HFF-Myc (cell line): ENCODE data around the gene SLC43A1.

Experiments
- DNase-seq: peaks from one replicate; pipeline ENCODE4 v3.0.0-alpha.2; 2011; ENCODE audit warnings: low read depth; ENCODE audit errors: extremely low read depth
- H3K4me3 ChIP-seq: replicated peaks from 2 replicates; pipeline ENCODE4 v1.5.1; 2011; ENCODE audit warnings: low read depth, mild to moderate bottlenecking, control low read depth, low read length
- CTCF ChIP-seq: IDR thresholded peaks from 2 replicates; pipeline ENCODE4 v1.5.1; 2012; ENCODE audit warnings: mild to moderate bottlenecking, low read depth, low read length, control low read depth; ENCODE audit errors: missing control alignments

SLC43A1 gene

DNA sequence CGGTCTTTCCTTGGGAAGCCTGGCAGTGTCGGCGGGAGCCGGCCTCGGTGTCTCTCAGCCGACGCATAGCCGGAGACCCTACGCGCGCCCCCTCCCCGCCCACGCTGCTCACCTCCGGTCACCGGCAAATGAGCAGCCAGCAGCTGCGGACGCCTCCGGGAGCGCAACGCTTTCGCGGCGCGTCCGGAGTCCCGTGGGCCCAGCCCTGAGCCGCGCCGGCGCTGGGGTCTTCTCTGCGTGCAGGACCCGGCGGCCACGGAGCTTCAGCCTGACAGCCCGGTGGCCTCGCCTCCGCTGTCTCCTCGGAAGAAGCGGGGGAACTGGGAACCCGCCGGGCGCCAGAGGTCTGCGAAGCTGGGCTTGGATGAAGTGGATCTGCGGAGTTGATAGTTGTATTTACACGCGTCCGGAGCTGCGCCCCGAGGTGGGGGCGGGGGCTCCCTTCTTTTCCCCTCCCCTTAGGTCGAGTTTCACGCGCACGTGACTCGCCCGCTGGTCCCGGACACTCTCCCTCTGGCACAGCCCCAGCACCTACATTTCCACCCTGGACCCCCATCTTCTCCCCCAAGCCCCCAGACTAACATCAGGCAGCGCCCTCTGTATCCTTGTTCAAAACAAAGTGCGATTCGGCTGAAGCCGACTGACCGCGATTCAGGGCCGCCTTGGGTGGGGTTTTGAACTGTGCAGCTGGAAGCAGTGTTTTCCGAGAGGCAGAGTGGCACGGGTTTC, at the start of gene SLC43A1:
Gene SLC43A1, minus strand, starts transcription at position 371 of the 729 bp plus-strand sequence. CDS start 1,591 bp downstream, outside the sequence.
- no peak for DNase-seq
- no peak for TF ChIP-seq CTCF
- peak within 1 kb of the TSS; percentile 71 for H3K4me3 ChIP-seq

DNA sequence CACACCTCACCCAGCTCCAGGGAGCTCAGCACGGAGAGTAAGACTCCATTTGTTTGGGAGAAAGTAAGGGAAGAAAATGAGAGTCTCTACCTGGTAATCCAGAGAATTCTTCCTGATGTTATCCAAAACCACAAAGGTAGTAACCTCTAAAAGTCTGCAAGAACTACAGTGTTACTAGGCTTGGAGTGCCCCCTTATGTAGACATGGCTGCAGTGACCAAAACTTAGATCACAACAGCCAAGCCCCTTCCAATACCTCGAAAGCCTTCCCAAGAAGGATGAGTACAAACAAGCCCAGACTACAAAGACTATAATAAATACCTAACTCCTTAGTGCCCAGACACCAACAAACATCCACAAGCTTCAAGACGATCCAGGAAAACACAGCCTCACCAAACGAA, 47.1 kb upstream of the SLC43A1 start:
- TF ChIP-seq CTCF: no peak
- no peak overlapping the region for H3K4me3 ChIP-seq
- DNase-seq: no peak

DNA sequence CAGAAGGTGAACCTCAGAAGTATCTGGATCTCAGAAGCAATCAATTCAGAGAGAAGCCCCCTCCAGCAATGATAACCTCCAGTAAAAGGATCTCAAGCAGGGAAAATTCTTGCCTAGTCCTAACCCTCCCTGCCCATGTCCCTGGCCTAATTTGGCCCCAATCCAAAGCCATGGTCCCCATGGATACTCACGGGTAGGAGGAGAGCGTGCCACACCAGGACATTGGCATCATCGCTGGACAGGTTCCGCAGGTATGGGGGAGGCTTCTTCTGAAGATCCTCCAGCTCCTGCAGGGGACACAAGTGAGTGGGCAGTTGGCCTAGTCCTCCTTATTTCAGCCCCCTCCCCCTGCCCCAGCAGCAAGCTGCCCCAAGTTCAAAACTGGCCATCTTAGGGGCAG, 44.6 kb upstream of the SLC43A1 start:
- DNase-seq: no peak
- no peak for TF ChIP-seq CTCF
- no peak overlapping the region for H3K4me3 ChIP-seq

DNA sequence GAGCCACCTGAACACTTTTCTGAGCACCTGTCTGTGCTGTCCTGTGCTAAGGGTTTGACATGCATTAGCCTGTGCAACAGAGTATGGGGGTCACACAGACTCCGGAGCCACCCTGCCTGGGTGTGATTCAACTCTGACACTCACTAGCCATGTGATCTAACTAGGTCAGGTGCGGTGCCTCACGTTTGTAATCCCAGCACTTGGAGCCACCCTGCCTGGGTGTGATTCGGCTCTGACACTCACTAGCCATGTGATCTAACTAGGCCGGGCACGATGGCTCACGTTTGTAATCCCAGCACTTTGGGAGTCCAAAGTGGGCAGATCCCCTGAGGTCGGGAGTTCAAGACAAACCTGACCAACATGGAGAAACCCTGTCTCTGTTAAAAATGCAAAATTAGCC, 40.5 kb upstream of the SLC43A1 start:
- no peak overlapping the region for H3K4me3 ChIP-seq
- no peak for DNase-seq
- no peak for TF ChIP-seq CTCF

GRCh38 chr11:57555393-57555792, 39.9 kb upstream of the SLC43A1 start:
- no peak for TF ChIP-seq CTCF
- no peak for DNase-seq
- H3K4me3 ChIP-seq: no peak overlapping the region

DNA sequence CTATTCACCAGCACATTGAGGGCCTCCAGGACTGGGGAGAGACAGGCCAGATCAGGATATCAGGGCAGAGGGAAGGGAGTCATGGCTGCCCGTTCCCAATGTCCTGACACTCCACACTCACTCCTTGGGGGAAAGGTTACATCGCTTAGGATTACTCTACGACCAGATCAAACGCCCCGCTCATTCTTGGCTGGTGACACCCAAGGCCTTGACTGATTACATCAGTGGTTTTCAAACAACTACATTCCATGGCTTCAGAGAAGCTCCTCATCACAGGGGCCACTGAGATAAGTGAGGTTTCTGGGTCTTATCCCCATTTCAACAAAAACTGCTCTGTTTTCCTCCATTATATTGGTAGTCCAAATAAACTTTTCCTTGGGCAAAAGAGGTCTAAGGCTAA, 37.0 kb upstream of the SLC43A1 start:
- no peak for TF ChIP-seq CTCF
- H3K4me3 ChIP-seq: no peak overlapping the region
- DNase-seq: no peak

DNA sequence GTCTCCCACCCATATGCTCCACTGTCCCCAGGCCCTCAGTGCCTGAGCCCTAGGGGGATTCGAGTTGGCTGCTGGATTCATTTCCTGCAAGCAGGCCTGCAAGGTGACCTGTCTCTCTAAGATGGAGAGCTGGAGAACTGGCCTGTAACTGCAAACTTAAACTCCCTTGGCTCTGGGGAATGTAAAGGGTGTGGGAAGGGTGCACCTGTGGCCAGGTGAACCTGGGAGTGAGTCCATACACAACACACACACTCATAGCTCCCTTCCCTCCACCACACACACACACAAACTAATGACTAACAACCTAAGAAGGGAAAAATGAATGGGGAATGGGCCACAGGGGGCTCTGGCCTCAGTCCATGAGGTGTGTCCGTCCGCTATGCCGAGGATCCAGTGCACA, 36.4 kb upstream of the SLC43A1 start:
- DNase-seq: no peak
- no peak for TF ChIP-seq CTCF
- no peak overlapping the region for H3K4me3 ChIP-seq
